Thymus (tissue), 11 donors: ENCODE results near the gene ADCY9. TPM values are rescaled to one million over a fixed set of nuclear protein-coding genes. Genes with fewer than 3 reads are reported as not detected.

Experiments used
- DNase-seq, 9 donors: peaks; one replicate each; pipeline ENCODE4 v3.0.0-alpha.2; 2013; ENCODE audit warnings: low spot score in 9 of 9, low read depth in 6 of 9, missing footprints in 1 of 9
- H3K27ac ChIP-seq, 2 donors: one replicate each; pipeline ENCODE4 v1.5.1; 2013; ENCODE audit warnings: control low read depth in 1 of 2, low read depth in 1 of 2, low read length in 1 of 2, mild to moderate bottlenecking in 1 of 2, moderate library complexity in 1 of 2
- H3K27me3 ChIP-seq, 2 donors: one replicate each; pipeline ENCODE4 v1.5.1; 2013; ENCODE audit warnings: low read length in 1 of 2; ENCODE audit not compliant: control insufficient read depth in 2 of 2, insufficient read depth in 1 of 2
- H3K36me3 ChIP-seq, 2 donors: one replicate each; pipeline ENCODE4 v1.5.1; 2013; ENCODE audit warnings: low read length in 1 of 2, mild to moderate bottlenecking in 1 of 2, moderate library complexity in 1 of 2; ENCODE audit not compliant: control insufficient read depth in 2 of 2, insufficient read depth in 2 of 2
- H3K4me1 ChIP-seq, 2 donors: one replicate each; pipeline ENCODE4 v1.5.1; 2013; ENCODE audit warnings: low read length in 2 of 2; ENCODE audit not compliant: control insufficient read depth in 2 of 2, insufficient read depth in 2 of 2
- H3K4me3 ChIP-seq, 2 donors: one replicate each; pipeline ENCODE4 v1.5.1; 2013; ENCODE audit warnings: low read length in 2 of 2, control low read depth in 1 of 2, mild to moderate bottlenecking in 1 of 2
- H3K9me3 ChIP-seq, 2 donors: one replicate each; pipeline ENCODE4 v1.5.1; 2013; ENCODE audit warnings: low read length in 1 of 2, mild to moderate bottlenecking in 1 of 2; ENCODE audit not compliant: control insufficient read depth in 2 of 2, insufficient read depth in 1 of 2
- WGBS: extraction: QIAGEN DNeasy Blood & Tissue Kit; methylation state at CpG from one replicate; pipeline ENCODE4 v1.1.7; 2013; 5-methylcytosine and 5-hydroxymethylcytosine counted together
- polyA plus RNA-seq: library from polyadenylated mRNA; stranded (reverse); fragments of 200-250 nt; gene quantifications from one replicate; pipeline ENCODE4 v1.2.3, GENCODE V29; 2013
- total RNA-seq: library from RNA; stranded (reverse); fragments of 120-200 nt; gene quantifications from one replicate; pipeline ENCODE4 v1.2.4, GENCODE V29; 2013
- donor health status: healthy.

ADCY9 gene
- total and polyA plus RNA-seq, 2 donors, result 1.3 to 2.2 TPM

GRCh38 chr16:4114257-4115208 is 1.7 kb downstream of the ADCY9 start:
- peaks cover 0 to 8% of the 10 kb centered on the region in 2 donors for H3K9me3 ChIP-seq
- DNase-seq, result no peak
- peaks cover 44 to 62% of the 10 kb centered on the region in 2 donors for H3K27me3 ChIP-seq
- no peak overlapping the region for H3K4me3 ChIP-seq
- H3K4me1 ChIP-seq, result peaks cover 5 to 12% of the 10 kb centered on the region in 2 donors
- H3K27ac ChIP-seq, result peak overlapping the region in 1 of 2 donors; percentile 59
- H3K36me3 ChIP-seq, result no peaks in the 10 kb centered on the region
- 91% methylated on average over 47 of the region's 47 CpGs for WGBS

GRCh38 chr16:4113358-4114256 is 2.6 kb downstream of the ADCY9 start:
- H3K27ac ChIP-seq, result peak overlapping the region in 1 of 2 donors; percentile 5
- H3K27me3 ChIP-seq, result peaks cover 41 to 54% of the 10 kb centered on the region in 2 donors
- H3K4me3 ChIP-seq, result no peak overlapping the region
- no peak for DNase-seq
- H3K9me3 ChIP-seq, result peaks cover 0 to 8% of the 10 kb centered on the region in 2 donors
- 94% methylated on average over 34 of the region's 34 CpGs for WGBS
- H3K4me1 ChIP-seq, result peaks cover 5 to 12% of the 10 kb centered on the region in 2 donors
- no peaks in the 10 kb centered on the region for H3K36me3 ChIP-seq

- Histone ChIP-seq H3K27me3 (peaks cover 38 to 42% of the 10 kb centered on the region in 2 donors), H3K27ac (no peak overlapping the region), H3K4me1 (peaks cover 4 to 10% of the 10 kb centered on the region in 2 donors), H3K9me3 (peaks cover 1 to 6% of the 10 kb centered on the region in 2 donors), H3K36me3 (no peaks in the 10 kb centered on the region), H3K4me3 (no peak overlapping the region)
- WGBS, result 89% methylated on average over 16 of the region's 16 CpGs
- no peak for DNase-seq
Measured at GRCh38 chr16:4111748-4112696, 4.2 kb downstream of the ADCY9 start.

- 96% methylated on average over 14 of the region's 14 CpGs for WGBS
- H3K27ac ChIP-seq, result no peak overlapping the region
- H3K4me1 ChIP-seq, result peaks cover 3 to 5% of the 10 kb centered on the region in 2 donors
Measured at GRCh38 chr16:4110680-4111079, 5.6 kb downstream of the ADCY9 start.

GRCh38 chr16:4110065-4110464 is 6.2 kb downstream of the ADCY9 start:
- Histone ChIP-seq H3K36me3 (no peaks in the 10 kb centered on the region), H3K27ac (no peak overlapping the region), H3K9me3 (peaks cover 0 to 1% of the 10 kb centered on the region in 2 donors), H3K27me3 (peaks cover 19 to 31% of the 10 kb centered on the region in 2 donors), H3K4me3 (no peak overlapping the region), H3K4me1 (peaks cover 0 to 1% of the 10 kb centered on the region in 2 donors)
- 94% methylated on average over 13 of the region's 13 CpGs for WGBS
- no peak for DNase-seq

More at GRCh38 chr16:4110680-4111079, 5.6 kb downstream of the ADCY9 start:
- no peaks in the 10 kb centered on the region for H3K36me3 ChIP-seq
- H3K27me3 ChIP-seq, result peaks cover 25 to 37% of the 10 kb centered on the region in 2 donors
- DNase-seq, result no peak
- H3K9me3 ChIP-seq, result peaks cover 0 to 1% of the 10 kb centered on the region in 2 donors
- no peak overlapping the region for H3K4me3 ChIP-seq

- no peaks in the 10 kb centered on the region for H3K36me3 ChIP-seq
- no peak overlapping the region for H3K4me3 ChIP-seq
- peaks cover 11 to 24% of the 10 kb centered on the region in 2 donors for H3K27me3 ChIP-seq
- no peaks in the 10 kb centered on the region for H3K4me1 ChIP-seq
- WGBS, result 92% methylated on average over 11 of the region's 11 CpGs
- no peak overlapping the region for H3K27ac ChIP-seq
- H3K9me3 ChIP-seq, result peaks cover 0 to 1% of the 10 kb centered on the region in 2 donors
- DNase-seq, result no peak
Measured at GRCh38 chr16:4109250-4109736, 6.9 kb downstream of the ADCY9 start.

GRCh38 chr16:4106516-4106915 is 9.7 kb downstream of the ADCY9 start:
- Histone ChIP-seq H3K9me3 (peaks cover 0 to 1% of the 10 kb centered on the region in 2 donors), H3K27ac (no peak overlapping the region), H3K36me3 (no peaks in the 10 kb centered on the region), H3K4me1 (no peaks in the 10 kb centered on the region), H3K27me3 (peaks cover 3 to 6% of the 10 kb centered on the region in 2 donors), H3K4me3 (no peak overlapping the region)
- no peak for DNase-seq
- WGBS, result 95% methylated on average over 4 of the region's 4 CpGs

- DNase-seq, result no peak
- Histone ChIP-seq H3K4me1 (no peaks in the 10 kb centered on the region), H3K4me3 (no peak overlapping the region), H3K36me3 (no peaks in the 10 kb centered on the region), H3K9me3 (peaks cover 0 to 1% of the 10 kb centered on the region in 2 donors), H3K27me3 (peaks cover 3 to 5% of the 10 kb centered on the region in 2 donors), H3K27ac (no peak overlapping the region)
- WGBS, result 95% methylated on average over 5 of the region's 5 CpGs
Measured at GRCh38 chr16:4105848-4106247, 10.4 kb downstream of the ADCY9 start.
